ENCODE data around the gene STAT1. TPM values are rescaled to one million over a fixed set of nuclear protein-coding genes. Genes with fewer than 3 reads are reported as not detected.
"Not testable (repeated sequence)": the region's sequence is repeated elsewhere in the genome, so short reads cannot be mapped to it uniquely, and the experiment has no call there.

STAT1 gene
- total and polyA plus RNA-seq, 2 experiments from 2014 or later: 32.0 to 35.4 TPM

- TF ChIP-seq CTCF (IDR thresholded peaks at IDR 0.05; ENCODE audit: low read depth, low read length): no peak
- Histone ChIP-seq H3K36me3 (peaks cover 6% of the 10 kb centered on the region), H3K27ac (no peak overlapping the region)
These were observed 50.9 kb downstream of the STAT1 start for GRCh38 chr2:190963088-190963487.

GRCh38 chr2:190961918-190962487, 52.0 kb downstream of the STAT1 start:
- Histone ChIP-seq H3K4me1 (ENCODE audit: low read depth) (peaks cover 12% of the 10 kb centered on the region), H3K27me3 (no peaks in the 10 kb centered on the region), H3K36me3 (peaks cover 6% of the 10 kb centered on the region), H3K27ac (no peak overlapping the region), H3K4me3 (no peak overlapping the region), H3K9me3 (ENCODE audit: low read depth) (no peaks in the 10 kb centered on the region)
- no peak for TF ChIP-seq CTCF (IDR thresholded peaks at IDR 0.05; ENCODE audit: low read depth, low read length)
- peak in 1 of 2 donors; percentile 79 for DNase-seq (ENCODE audit: low read depth in 1 of 2, low spot score in 1 of 2)

More at GRCh38 chr2:190963088-190963487, 50.9 kb downstream of the STAT1 start:
- DNase-seq (ENCODE audit: low read depth in 1 of 2, low spot score in 1 of 2): no peak
- Histone ChIP-seq H3K4me1 (ENCODE audit: low read depth) (peaks cover 12% of the 10 kb centered on the region), H3K27me3 (no peaks in the 10 kb centered on the region), H3K9me3 (ENCODE audit: low read depth) (no peaks in the 10 kb centered on the region), H3K4me3 (no peak overlapping the region)

GRCh38 chr2:190961117-190961516, 52.9 kb downstream of the STAT1 start:
- H3K9me3 ChIP-seq (ENCODE audit: low read depth); DNase-seq (ENCODE audit: low read depth in 1 of 2, low spot score in 1 of 2); H3K27me3 ChIP-seq; H3K4me3 ChIP-seq; H3K27ac ChIP-seq; H3K36me3 ChIP-seq: not testable (repeated sequence)
- H3K4me1 ChIP-seq (ENCODE audit: low read depth): peaks cover 12% of the 10 kb centered on the region

GRCh38 chr2:190959911-190960788, 53.8 kb downstream of the STAT1 start:
- no peak overlapping the region for H3K27ac ChIP-seq
- no peaks in the 10 kb centered on the region for H3K9me3 ChIP-seq (ENCODE audit: low read depth)
- no peak overlapping the region for H3K4me3 ChIP-seq
- peaks cover 12% of the 10 kb centered on the region for H3K4me1 ChIP-seq (ENCODE audit: low read depth)
- peaks cover 4% of the 10 kb centered on the region for H3K36me3 ChIP-seq
- no peaks in the 10 kb centered on the region for H3K27me3 ChIP-seq
- no peak for TF ChIP-seq CTCF (IDR thresholded peaks at IDR 0.05; ENCODE audit: low read depth, low read length)
- peak in 1 of 2 donors; percentile 22 for DNase-seq (ENCODE audit: low read depth in 1 of 2, low spot score in 1 of 2)

- DNase-seq (ENCODE audit: low read depth in 1 of 2, low spot score in 1 of 2): no peak
- Histone ChIP-seq H3K9me3 (ENCODE audit: low read depth) (no peaks in the 10 kb centered on the region), H3K27me3 (no peaks in the 10 kb centered on the region), H3K4me3 (no peak overlapping the region), H3K36me3 (no peaks in the 10 kb centered on the region), H3K4me1 (ENCODE audit: low read depth) (no peaks in the 10 kb centered on the region), H3K27ac (no peak overlapping the region)
- TF ChIP-seq CTCF (IDR thresholded peaks at IDR 0.05; ENCODE audit: low read depth, low read length): no peak
These were observed 60.7 kb downstream of the STAT1 start for GRCh38 chr2:190953257-190953656.

GRCh38 chr2:190950566-190950991, 63.4 kb downstream of the STAT1 start:
- Histone ChIP-seq H3K27me3 (no peaks in the 10 kb centered on the region), H3K9me3 (ENCODE audit: low read depth) (no peaks in the 10 kb centered on the region), H3K4me3 (no peak overlapping the region), H3K27ac (no peak overlapping the region), H3K4me1 (ENCODE audit: low read depth) (peaks cover 15% of the 10 kb centered on the region), H3K36me3 (no peaks in the 10 kb centered on the region)
- no peak for DNase-seq (ENCODE audit: low read depth in 1 of 2, low spot score in 1 of 2)
- TF ChIP-seq CTCF (IDR thresholded peaks at IDR 0.05; ENCODE audit: low read depth, low read length): no peak

All from cardiac muscle cell (in vitro differentiated cells and primary cell).